Nephron progenitor cell (in vitro differentiated cells): ENCODE measurements around the gene LPIN1.

Experiments used
- DNase-seq: peaks from one replicate; pipeline ENCODE4 v3.0.0; 2021
- H3K27ac Mint-ChIP-seq: 2 replicates; pipeline ENCODE4 v1.8.0; 2021; ENCODE audit warnings: mild to moderate bottlenecking, moderate library complexity, mixed read lengths
- H3K27me3 Mint-ChIP-seq: 2 replicates; pipeline ENCODE4 v1.8.0; 2021; ENCODE audit warnings: mild to moderate bottlenecking, low read depth, mixed read lengths; ENCODE audit not compliant: poor library complexity
- H3K36me3 Mint-ChIP-seq: 2 replicates; pipeline ENCODE4 v1.8.0; 2021; ENCODE audit warnings: low read depth, mixed read lengths
- H3K4me1 Mint-ChIP-seq: 2 replicates; pipeline ENCODE4 v1.8.0; 2021; ENCODE audit warnings: mixed read lengths
- H3K4me3 Mint-ChIP-seq: 2 replicates; pipeline ENCODE4 v1.8.0; 2021; ENCODE audit warnings: mild to moderate bottlenecking, moderate library complexity, mixed read lengths
- H3K9me3 Mint-ChIP-seq: 2 replicates; pipeline ENCODE4 v1.8.0; 2021; ENCODE audit warnings: mild to moderate bottlenecking, moderate library complexity, mixed read lengths
- TF ChIP-seq, protein P1 (sequence below): fragments of 200-600 bp; sonication (generic); IDR thresholded peaks from 2 replicates; pipeline ENCODE4 v1.5.0; 2021; ENCODE audit warnings: antibody characterized with exemption

Gene LPIN1

GRCh38 chr2:11716689-11717321 lies 29.6 kb upstream of the LPIN1 start:
- peaks cover 34% of the 10 kb centered on the region for H3K4me1 Mint-ChIP-seq

DNA sequence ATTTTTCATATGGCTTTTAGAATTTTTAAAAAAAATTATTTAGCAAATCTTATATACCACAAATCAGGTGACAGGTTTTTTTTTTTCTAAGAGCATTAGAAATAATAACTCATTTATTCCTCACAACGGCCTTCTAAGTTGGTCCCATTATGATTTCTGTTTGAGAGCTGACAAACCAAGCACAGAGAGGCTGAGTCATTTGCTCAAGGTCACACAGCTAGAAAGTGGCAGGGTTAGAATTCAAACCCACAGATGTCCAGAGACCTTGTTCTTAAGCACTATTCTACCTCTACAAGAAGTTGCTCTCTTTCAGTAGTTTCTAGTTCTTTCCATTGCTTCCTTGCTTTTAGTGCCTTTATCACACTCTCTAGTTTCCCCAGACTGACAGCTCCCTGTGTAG lies 28.8 kb upstream of the LPIN1 start:
- H3K4me1 Mint-ChIP-seq, result peaks cover 42% of the 10 kb centered on the region
- peaks cover 8% of the 10 kb centered on the region for H3K27me3 Mint-ChIP-seq
- H3K9me3 Mint-ChIP-seq, result no peaks in the 10 kb centered on the region
- TF ChIP-seq, protein P1, sequence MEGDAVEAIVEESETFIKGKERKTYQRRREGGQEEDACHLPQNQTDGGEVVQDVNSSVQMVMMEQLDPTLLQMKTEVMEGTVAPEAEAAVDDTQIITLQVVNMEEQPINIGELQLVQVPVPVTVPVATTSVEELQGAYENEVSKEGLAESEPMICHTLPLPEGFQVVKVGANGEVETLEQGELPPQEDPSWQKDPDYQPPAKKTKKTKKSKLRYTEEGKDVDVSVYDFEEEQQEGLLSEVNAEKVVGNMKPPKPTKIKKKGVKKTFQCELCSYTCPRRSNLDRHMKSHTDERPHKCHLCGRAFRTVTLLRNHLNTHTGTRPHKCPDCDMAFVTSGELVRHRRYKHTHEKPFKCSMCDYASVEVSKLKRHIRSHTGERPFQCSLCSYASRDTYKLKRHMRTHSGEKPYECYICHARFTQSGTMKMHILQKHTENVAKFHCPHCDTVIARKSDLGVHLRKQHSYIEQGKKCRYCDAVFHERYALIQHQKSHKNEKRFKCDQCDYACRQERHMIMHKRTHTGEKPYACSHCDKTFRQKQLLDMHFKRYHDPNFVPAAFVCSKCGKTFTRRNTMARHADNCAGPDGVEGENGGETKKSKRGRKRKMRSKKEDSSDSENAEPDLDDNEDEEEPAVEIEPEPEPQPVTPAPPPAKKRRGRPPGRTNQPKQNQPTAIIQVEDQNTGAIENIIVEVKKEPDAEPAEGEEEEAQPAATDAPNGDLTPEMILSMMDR, result no peak
- H3K36me3 Mint-ChIP-seq, result no peaks in the 10 kb centered on the region
- DNase-seq, result no peak
- H3K27ac Mint-ChIP-seq, result no peak overlapping the region
- H3K4me3 Mint-ChIP-seq, result no peak overlapping the region

More at GRCh38 chr2:11716689-11717321, 29.6 kb upstream of the LPIN1 start:
- TF ChIP-seq, protein P1, result no peak
- Mint-ChIP-seq H3K27ac (no peak overlapping the region), H3K27me3 (peaks cover 8% of the 10 kb centered on the region), H3K4me3 (no peak overlapping the region), H3K36me3 (no peaks in the 10 kb centered on the region), H3K9me3 (no peaks in the 10 kb centered on the region)
- DNase-seq, result no peak

DNA sequence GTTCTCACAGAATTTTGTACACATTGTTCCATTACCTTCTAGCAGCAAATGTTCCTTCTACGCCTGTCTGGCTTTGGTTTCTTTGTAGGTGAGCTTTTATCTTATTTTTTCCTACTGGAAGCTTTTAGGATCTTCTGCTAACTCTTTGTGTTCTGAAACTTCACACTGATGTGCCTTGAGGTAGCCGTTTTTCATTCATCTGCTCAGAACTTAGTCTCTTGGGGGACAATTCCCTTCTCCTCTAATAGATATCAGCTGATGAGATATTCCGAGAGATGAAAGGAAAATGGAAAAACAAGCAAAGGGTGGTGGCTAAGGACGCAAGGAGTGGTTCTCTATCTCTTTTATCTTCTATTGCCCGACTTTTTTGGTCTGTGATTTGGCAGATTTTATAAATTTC lies 27.8 kb upstream of the LPIN1 start:
- TF ChIP-seq, protein P1, result no peak
- Mint-ChIP-seq H3K4me1 (peaks cover 49% of the 10 kb centered on the region), H3K36me3 (no peaks in the 10 kb centered on the region), H3K27ac (no peak overlapping the region), H3K9me3 (no peaks in the 10 kb centered on the region), H3K27me3 (peaks cover 8% of the 10 kb centered on the region), H3K4me3 (no peak overlapping the region)
- no peak for DNase-seq

- Mint-ChIP-seq H3K36me3 (no peaks in the 10 kb centered on the region), H3K9me3 (no peaks in the 10 kb centered on the region), H3K4me1 (peaks cover 53% of the 10 kb centered on the region), H3K27ac (no peak overlapping the region), H3K27me3 (peaks cover 8% of the 10 kb centered on the region), H3K4me3 (no peak overlapping the region)
- TF ChIP-seq, protein P1, result no peak
- DNase-seq, result no peak
Measured at GRCh38 chr2:11719230-11719977, 27.0 kb upstream of the LPIN1 start.

GRCh38 chr2:11720752-11721151 lies 25.7 kb upstream of the LPIN1 start:
- Mint-ChIP-seq H3K4me3 (no peak overlapping the region), H3K4me1 (peaks cover 48% of the 10 kb centered on the region), H3K27me3 (peaks cover 3% of the 10 kb centered on the region), H3K27ac (no peak overlapping the region), H3K36me3 (no peaks in the 10 kb centered on the region), H3K9me3 (no peaks in the 10 kb centered on the region)
- TF ChIP-seq, protein P1, result no peak
- DNase-seq, result no peak
